ENCODE measurements around the gene GFOD1.

Gene GFOD1

GRCh38 chr6:13487122-13488014 is at the start of gene GFOD1:
TSS of gene GFOD1 (minus strand) at chr6:13487600. CDS start at chr6:13486890, 710 bp downstream.
- peak; percentile 74 for DNase-seq

GRCh38 chr6:13536796-13537526 is 49.6 kb upstream of the GFOD1 start:
- DNase-seq = no peak

GRCh38 chr6:13535306-13535705 is 47.9 kb upstream of the GFOD1 start:
- no peak for DNase-seq

- DNase-seq = no peak
Observed at GRCh38 chr6:13534536-13534935, 47.1 kb upstream of the GFOD1 start.

GRCh38 chr6:13531956-13532355 is 44.6 kb upstream of the GFOD1 start:
- no peak for DNase-seq

GRCh38 chr6:13528777-13529343 is 41.5 kb upstream of the GFOD1 start:
- DNase-seq = no peak

- DNase-seq = no peak
Observed at GRCh38 chr6:13528232-13528631, 40.8 kb upstream of the GFOD1 start.

- DNase-seq = no peak
Observed at GRCh38 chr6:13527671-13528056, 40.3 kb upstream of the GFOD1 start.

- peak; percentile 72 for DNase-seq
Observed at GRCh38 chr6:13526727-13527670, 39.6 kb upstream of the GFOD1 start.

- no peak for DNase-seq
Observed at GRCh38 chr6:13526357-13526726, 38.9 kb upstream of the GFOD1 start.

GRCh38 chr6:13524801-13525508 is 37.6 kb upstream of the GFOD1 start:
- DNase-seq = no peak

GRCh38 chr6:13523826-13524622 is 36.6 kb upstream of the GFOD1 start:
- DNase-seq = no peak

- no peak for DNase-seq
Observed at GRCh38 chr6:13522656-13523055, 35.3 kb upstream of the GFOD1 start.

GRCh38 chr6:13519839-13520238 is 32.4 kb upstream of the GFOD1 start:
- no peak for DNase-seq

GRCh38 chr6:13517116-13517515 is 29.7 kb upstream of the GFOD1 start:
- no peak for DNase-seq

GRCh38 chr6:13515912-13516311 is 28.5 kb upstream of the GFOD1 start:
- DNase-seq = no peak

GRCh38 chr6:13513626-13514502 is 26.5 kb upstream of the GFOD1 start:
- DNase-seq = no peak

- DNase-seq = no peak
Observed at GRCh38 chr6:13512900-13513299, 25.5 kb upstream of the GFOD1 start.

GRCh38 chr6:13511913-13512717 is 24.7 kb upstream of the GFOD1 start:
- no peak for DNase-seq

All from NCI-H1105 treated with DMSO at 0.1 percent for 48 hours (cell line).